NK-92 treated with Interleukin-12 subunit alpha and Interleukin-12 subunit beta, amount 100 ng/mL, for 24 hours (cell line): ENCODE measurements around the gene COL8A1.
"Not testable (repeated sequence)": the region's sequence is repeated elsewhere in the genome, so short reads cannot be mapped to it uniquely, and the experiment has no call there.

Source experiments
- DNase-seq: peaks from one replicate; lab custom pipeline; 2025; lab: John Stamatoyannopoulos, UW

Gene COL8A1

GRCh38 chr3:99805160-99805559 is 166.8 kb downstream of the COL8A1 start:
- DNase-seq, result no peak

DNA sequence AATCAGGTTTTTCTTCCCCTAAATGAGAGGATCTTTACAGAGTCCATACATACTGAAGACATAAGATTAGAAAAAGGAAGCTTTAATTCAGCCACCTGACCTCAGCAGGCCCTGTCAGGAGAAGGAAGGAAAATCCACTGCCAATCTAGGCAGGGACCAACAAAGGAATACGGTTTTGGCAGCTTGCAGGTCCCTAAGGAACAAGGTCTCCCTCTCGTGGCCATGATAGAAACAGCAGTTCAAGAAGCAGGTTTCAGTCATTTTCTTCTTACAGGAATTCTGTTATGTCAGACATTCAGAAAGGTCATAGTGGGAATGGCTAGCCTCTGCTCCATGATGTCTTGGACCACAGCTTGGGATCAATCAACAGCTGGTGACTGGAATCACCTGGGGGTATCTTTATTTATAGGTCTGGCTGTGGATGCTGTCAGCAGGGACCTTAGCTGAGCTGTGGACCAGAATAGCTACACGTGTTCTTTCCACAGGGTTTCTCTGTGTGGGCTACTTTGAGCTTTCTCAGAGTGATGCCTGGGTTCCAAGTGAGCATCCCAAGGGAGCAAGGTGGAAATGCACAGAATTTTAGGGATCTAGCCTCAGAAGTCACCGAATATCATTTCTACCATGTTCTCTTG is 169.9 kb downstream of the COL8A1 start:
- DNase-seq, result peak; percentile 3

GRCh38 chr3:99809565-99809964 is 171.2 kb downstream of the COL8A1 start:
- DNase-seq, result no peak

GRCh38 chr3:99810403-99810802 is 172.0 kb downstream of the COL8A1 start:
- DNase-seq, result no peak

GRCh38 chr3:99817047-99817436 is 178.6 kb downstream of the COL8A1 start:
- no peak for DNase-seq

DNA sequence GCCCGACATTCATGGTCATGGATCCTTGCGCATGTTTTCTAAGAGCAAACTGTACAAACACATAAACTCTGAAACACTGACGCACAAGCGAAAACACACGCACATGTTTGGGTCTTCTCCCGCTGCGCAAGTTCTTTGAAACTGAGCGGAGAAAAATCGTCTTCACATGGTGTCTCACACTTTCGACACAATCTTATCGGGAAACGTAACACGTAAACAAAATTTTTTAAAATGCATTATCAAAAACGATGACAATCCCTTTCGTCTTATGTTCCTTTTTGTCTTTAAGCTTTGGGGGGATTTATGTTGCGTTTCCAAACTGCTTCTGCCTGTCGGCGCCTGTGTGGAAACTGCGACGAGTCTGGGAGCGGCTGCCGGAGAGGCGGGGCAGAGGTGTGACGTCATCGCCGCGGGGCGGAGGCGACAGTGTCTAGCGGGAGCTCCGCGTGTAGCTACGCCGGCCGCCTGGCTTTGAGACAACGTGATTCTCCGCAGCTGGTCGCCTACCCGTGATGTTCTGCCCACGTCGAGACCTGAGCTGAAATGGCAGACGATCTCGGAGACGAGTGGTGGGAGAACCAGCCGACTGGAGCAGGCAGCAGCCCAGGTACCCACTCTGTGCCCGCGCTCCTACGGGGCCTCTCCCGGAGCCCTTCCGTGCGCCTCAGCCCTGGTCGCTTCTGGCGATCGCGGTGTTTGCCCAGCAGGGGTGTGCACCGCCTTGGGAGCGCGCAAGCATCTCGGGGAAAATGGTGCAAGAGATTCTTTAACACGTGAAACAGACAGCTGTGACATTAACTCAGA is 179.2 kb downstream of the COL8A1 start, which contains the start of gene CMSS1:
TSS of gene CMSS1 (plus strand) at position 426 of the 804 bp plus-strand sequence.
- peak; percentile 84 for DNase-seq

- no peak for DNase-seq
These were observed 180.4 kb downstream of the COL8A1 start for GRCh38 chr3:99818818-99819217.

DNA sequence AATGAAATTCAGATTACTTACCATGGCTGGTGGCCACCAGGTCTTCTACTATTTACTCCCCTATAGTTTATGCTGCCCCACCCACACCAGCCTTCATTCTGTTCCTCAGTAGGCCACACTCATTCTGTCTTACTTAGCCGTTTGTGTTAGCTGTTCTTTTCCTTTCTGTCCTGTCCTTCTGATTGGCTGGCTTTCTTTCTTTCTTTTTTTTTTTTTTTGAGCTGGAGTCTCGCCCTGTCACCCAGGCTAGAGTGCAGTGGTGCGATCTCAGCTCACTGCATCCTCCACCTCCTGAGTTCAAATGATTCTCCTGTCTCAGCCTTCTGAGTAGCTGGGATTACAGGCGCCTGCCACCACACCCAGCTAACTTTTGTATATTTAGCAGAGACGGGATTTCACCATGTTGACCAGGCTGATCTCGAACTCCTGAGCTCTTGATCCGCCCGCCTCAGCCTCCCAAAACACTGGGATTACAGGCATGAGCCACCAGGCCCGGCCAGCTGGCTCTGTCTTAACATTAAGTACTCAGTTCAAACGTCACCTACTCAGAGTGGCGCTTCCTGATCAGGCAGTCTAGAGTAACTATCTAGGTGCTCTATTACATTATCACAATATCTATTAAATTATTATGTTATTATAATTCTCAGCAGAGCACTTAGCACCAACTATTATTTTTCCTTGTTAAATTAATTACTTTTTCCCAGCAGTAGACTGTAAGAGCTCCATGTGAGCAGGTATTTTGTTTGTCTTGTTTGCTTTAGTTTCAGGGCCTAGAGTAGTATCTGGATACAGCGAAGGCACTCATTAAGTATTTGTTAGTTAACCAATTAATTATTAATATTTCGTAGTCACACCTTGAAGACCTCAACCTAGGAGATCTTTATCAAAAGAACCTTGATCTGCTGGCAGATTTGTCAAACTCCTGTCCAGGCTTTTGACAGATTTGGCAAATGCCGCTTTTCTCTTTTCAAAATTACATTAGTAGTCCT is 185.6 kb downstream of the COL8A1 start:
- DNase-seq, result no peak

- no peak for DNase-seq
These were observed 186.7 kb downstream of the COL8A1 start for GRCh38 chr3:99825004-99825640.

GRCh38 chr3:99829844-99830243 is 191.4 kb downstream of the COL8A1 start:
- no peak for DNase-seq

GRCh38 chr3:99833617-99834205 is 195.3 kb downstream of the COL8A1 start:
- DNase-seq, result no peak

DNA sequence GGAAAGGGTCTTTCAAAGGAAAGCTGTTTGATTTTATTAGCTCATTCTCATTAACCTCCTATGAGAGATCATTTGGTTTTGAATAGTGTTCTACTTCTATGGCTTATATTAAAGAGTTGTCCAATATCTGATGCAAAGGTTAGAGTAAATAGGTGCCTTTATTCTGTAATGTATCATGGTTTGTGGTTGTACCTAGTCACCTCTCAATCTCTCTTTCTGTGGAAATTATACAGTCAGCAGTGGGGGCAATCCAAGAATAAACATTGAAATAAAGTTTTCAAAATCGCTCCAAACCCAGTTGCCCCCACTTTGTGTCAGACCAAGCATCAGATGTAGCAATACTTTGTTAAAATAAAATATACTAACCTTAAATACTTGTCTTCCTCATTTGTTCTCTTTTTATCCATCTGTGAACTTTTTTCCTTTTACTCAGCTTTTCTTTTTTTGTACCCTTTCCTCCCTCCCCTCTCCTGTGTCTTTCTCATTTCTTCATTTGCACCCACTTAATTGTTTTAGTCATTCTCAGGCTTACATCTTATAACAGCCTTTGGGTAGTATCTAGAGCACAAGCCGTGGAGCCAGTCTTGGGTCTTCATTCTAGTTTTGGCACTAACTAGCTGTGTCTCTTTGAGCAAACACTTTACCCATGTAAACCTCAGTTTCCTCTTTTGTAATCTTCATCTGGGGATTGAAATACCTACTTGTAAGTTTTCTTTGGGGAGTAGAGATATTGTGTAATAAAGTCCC is 196.0 kb downstream of the COL8A1 start:
- DNase-seq, result no peak

DNA sequence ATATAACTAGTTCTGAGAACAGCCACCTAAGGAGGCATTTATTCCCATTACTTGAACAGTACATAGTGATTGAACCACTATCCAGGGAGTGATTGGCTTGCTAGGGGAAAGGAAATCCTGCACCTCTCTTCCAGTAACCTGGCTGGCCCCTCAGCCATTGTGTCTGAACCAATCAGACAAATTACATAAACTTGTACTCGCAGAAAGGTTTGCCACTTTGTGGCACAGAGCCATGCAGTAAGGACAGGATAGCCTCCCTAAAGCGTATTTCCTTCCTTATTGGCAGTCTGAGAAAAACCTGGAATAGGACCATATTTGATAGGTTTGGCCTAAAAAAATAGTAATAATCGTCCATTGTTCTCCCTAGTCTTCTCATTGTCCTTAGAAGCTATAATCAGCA is 198.3 kb downstream of the COL8A1 start:
- no peak for DNase-seq

GRCh38 chr3:99837715-99838114 is 199.3 kb downstream of the COL8A1 start:
- DNase-seq, result no peak

GRCh38 chr3:99838755-99839154 is 200.4 kb downstream of the COL8A1 start:
- DNase-seq, result no peak

DNA sequence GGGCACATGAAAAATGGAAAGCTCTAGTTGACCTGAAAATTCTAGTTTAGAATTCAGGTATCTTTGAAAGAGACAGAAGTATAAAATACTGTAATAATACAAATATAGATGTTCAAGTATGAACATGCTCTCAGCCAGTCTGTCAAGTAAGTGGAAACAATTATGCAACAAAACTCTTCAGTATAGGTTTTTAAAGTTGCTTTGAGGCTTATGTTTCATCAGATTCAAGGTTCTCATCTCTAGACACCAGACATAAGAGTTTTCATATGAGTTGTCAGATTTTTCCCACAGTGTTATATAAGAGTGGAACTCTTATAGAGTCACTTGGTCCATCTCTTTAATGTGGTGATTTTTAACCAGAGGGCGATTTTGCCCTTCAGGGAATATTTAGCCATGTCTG is 201.2 kb downstream of the COL8A1 start:
- no peak for DNase-seq

GRCh38 chr3:99841949-99842348 is 203.6 kb downstream of the COL8A1 start:
- DNase-seq, result not testable (repeated sequence)

- DNase-seq, result no peak
These were observed 204.6 kb downstream of the COL8A1 start for GRCh38 chr3:99842826-99843589.

- DNase-seq, result no peak
These were observed 205.3 kb downstream of the COL8A1 start for GRCh38 chr3:99843590-99844258.
